Fibroblast of lung (primary cell): ENCODE results near the gene KRTAP12-4. TPM values are rescaled to one million over a fixed set of nuclear protein-coding genes. Genes with fewer than 3 reads are reported as not detected.
"Not testable (repeated sequence)": the region's sequence is repeated elsewhere in the genome, so short reads cannot be mapped to it uniquely, and the experiment has no call there.

ENCODE experiments used
- DNase-seq, 2 donors: peaks; one replicate each; pipeline versions ENCODE4 v3.0.0 to v3.0.0-alpha.2; 2010; ENCODE audit warnings: low read depth in 2 of 2
- H2AFZ ChIP-seq: 2 replicates; pipeline ENCODE4 v1.5.1; 2012; ENCODE audit warnings: low read length, control low read depth, inconsistent platforms
- H3K27ac ChIP-seq: 2 replicates; pipeline ENCODE4 v1.5.1; 2011; ENCODE audit warnings: low read length, control low read depth; ENCODE audit not compliant: insufficient read depth
- H3K27me3 ChIP-seq: 2 replicates; pipeline ENCODE4 v1.5.1; 2011; ENCODE audit warnings: mild to moderate bottlenecking, low read length; ENCODE audit not compliant: control insufficient read depth, insufficient read depth
- H3K36me3 ChIP-seq: 2 replicates; pipeline ENCODE4 v1.5.1; 2011; ENCODE audit warnings: low read length; ENCODE audit not compliant: control insufficient read depth, insufficient read depth
- H3K4me1 ChIP-seq: 2 replicates; pipeline ENCODE4 v1.5.1; 2011; ENCODE audit warnings: low read length; ENCODE audit not compliant: control insufficient read depth, insufficient read depth; ENCODE audit errors: extremely low read depth
- H3K4me2 ChIP-seq: 2 replicates; pipeline ENCODE4 v1.5.1; 2011; ENCODE audit warnings: low read length, control low read depth; ENCODE audit not compliant: insufficient read depth; ENCODE audit errors: extremely low read depth
- H3K4me3 ChIP-seq, 4 experiments: fragments of 200-600 bp in 1 of 4; sonication (generic) in 1 of 4; replicated peaks in 1 of 4; 2 replicates each; pipeline ENCODE4 v1.5.1; 2011 to 2016; ENCODE audit warnings: low read length in 4 of 4, low read depth in 3 of 4, mild to moderate bottlenecking in 3 of 4, control low read depth in 2 of 4, inconsistent platforms in 1 of 4, mixed read lengths in 1 of 4; ENCODE audit not compliant: insufficient read depth in 1 of 4; ENCODE audit errors: control extremely low read depth in 1 of 4
- H3K79me2 ChIP-seq: 2 replicates; pipeline ENCODE4 v1.5.1; 2012; ENCODE audit warnings: mild to moderate bottlenecking, low read length, inconsistent platforms; ENCODE audit not compliant: control insufficient read depth, insufficient read depth
- H3K9ac ChIP-seq: 2 replicates; pipeline ENCODE4 v1.5.1; 2011; ENCODE audit warnings: mild to moderate bottlenecking, low read length, control low read depth; ENCODE audit not compliant: insufficient read depth
- H3K9me3 ChIP-seq: 2 replicates; pipeline ENCODE4 v1.5.1; 2012; ENCODE audit warnings: low read depth, low read length; ENCODE audit not compliant: control insufficient read depth, insufficient read depth
- H4K20me1 ChIP-seq: 2 replicates; pipeline ENCODE4 v1.5.1; 2011; ENCODE audit warnings: low read length; ENCODE audit not compliant: control insufficient read depth, insufficient read depth; ENCODE audit errors: extremely low read depth
- EZH2 ChIP-seq: IDR thresholded peaks from 2 replicates; pipeline ENCODE4 v1.5.1; 2012; ENCODE audit warnings: low read length, control low read depth, mild to moderate bottlenecking; ENCODE audit errors: missing control alignments
- polyA plus RNA-seq, 2 donors: library from polyadenylated mRNA; depleted of rRNA in 1 of 2; stranded (reverse) in 1 of 2; unstranded in 1 of 2; fragments of >200 nt; gene quantifications; 2 replicates each; pipeline ENCODE4 v1.2.1, GENCODE V29; 2011 to 2012; ENCODE audit warnings: missing spikeins in 1 of 2
- total RNA-seq: library from RNA; depleted of rRNA; stranded (reverse); fragments of >200 nt; gene quantifications from 2 replicates; pipeline ENCODE4 v1.2.1, GENCODE V29; 2014
- TF ChIP-seq, protein P1 (sequence below), 2 donors: IDR thresholded peaks in 1 of 2; conservative IDR thresholded peaks in 1 of 2; 1 replicate in 1 of 2; 2 replicates in 1 of 2; pipeline ENCODE4 v1.5.1; 2011 to 2012; ENCODE audit warnings: low read length in 2 of 2, control low read depth in 1 of 2, inconsistent platforms in 1 of 2, low read depth in 1 of 2, mild to moderate bottlenecking in 1 of 2

KRTAP12-4 gene
- total and polyA plus RNA-seq, 2 donors (not counting 1 experiment from before 2014, with no cell fraction given): not detected

DNA sequence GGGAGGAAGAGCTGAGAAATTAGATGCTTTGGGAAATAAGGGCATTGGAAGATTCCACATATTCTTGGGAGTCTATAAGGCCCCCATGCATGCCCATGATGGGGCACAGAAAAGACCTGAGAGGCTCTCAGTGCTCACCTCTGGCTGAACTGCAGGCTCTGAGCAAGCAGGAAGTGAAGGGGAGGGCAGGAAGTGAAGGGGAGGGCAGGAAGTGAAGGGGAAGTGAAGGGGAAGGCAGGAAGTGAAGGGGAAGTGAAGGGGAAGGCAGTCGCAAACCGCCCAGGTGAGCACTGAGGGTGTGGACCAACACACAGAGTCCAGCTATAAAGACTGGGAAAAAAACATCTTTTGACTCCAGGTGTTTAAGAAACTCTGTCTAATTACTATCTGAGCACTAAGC is 24.0 kb downstream of the KRTAP12-4 start:
- H3K4me1 ChIP-seq: no peaks in the 10 kb centered on the region
- no peak for DNase-seq
- no peak overlapping the region for H3K27ac ChIP-seq
- H3K36me3 ChIP-seq: no peaks in the 10 kb centered on the region
- H2AFZ ChIP-seq: no peak overlapping the region
- no peaks in the 10 kb centered on the region for H3K9me3 ChIP-seq
- no peaks in the 10 kb centered on the region for H3K27me3 ChIP-seq
- no peak overlapping the region for H3K4me2 ChIP-seq
- no peaks in the 10 kb centered on the region for H3K79me2 ChIP-seq
- no peak overlapping the region for H3K9ac ChIP-seq
- H4K20me1 ChIP-seq: no peaks in the 10 kb centered on the region
- TF ChIP-seq, protein P1, sequence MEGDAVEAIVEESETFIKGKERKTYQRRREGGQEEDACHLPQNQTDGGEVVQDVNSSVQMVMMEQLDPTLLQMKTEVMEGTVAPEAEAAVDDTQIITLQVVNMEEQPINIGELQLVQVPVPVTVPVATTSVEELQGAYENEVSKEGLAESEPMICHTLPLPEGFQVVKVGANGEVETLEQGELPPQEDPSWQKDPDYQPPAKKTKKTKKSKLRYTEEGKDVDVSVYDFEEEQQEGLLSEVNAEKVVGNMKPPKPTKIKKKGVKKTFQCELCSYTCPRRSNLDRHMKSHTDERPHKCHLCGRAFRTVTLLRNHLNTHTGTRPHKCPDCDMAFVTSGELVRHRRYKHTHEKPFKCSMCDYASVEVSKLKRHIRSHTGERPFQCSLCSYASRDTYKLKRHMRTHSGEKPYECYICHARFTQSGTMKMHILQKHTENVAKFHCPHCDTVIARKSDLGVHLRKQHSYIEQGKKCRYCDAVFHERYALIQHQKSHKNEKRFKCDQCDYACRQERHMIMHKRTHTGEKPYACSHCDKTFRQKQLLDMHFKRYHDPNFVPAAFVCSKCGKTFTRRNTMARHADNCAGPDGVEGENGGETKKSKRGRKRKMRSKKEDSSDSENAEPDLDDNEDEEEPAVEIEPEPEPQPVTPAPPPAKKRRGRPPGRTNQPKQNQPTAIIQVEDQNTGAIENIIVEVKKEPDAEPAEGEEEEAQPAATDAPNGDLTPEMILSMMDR (conservative IDR thresholded peaks at IDR 0.05 in 1 of 2, IDR thresholded peaks at IDR 0.05 in 1 of 2; ENCODE audit: low read depth in 1 of 2, low read length in 2 of 2): no peak
- TF ChIP-seq EZH2: no peak
- H3K4me3 ChIP-seq: no peak overlapping the region

DNA sequence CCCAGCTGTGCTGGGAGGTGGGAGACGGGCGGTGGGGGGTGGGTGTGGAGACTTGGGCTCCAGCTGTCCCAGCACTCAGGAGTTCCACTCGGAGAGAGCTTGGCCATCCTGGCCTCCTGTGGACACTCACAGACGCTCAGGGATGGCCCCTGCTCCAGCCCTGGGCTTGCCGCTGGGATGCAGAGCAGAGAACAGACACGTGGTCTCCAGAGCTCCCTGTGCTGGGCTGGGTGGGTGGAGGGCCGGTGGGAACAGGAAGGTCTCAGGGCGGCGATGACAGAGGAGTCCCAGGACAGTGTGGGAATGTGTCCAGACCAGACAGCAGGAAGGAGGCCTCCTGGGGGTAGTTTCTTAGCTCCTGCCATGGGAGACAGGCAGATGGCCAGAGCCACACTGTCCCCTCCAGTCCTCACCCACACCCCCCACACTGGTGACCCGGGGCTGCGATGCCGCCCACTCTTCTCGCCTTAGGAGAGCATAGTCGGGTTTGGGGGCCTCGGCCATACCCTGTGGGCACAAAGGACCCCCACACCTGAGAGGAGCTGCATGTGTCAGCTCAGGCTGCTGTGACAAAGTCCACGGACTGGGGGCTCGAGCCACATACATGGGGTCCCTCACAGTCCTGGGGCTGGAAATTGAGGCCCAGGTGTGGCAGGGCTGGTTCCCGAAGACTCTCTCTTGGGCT is 25.6 kb downstream of the KRTAP12-4 start:
- Histone ChIP-seq H3K9ac (no peak overlapping the region), H3K27me3 (no peaks in the 10 kb centered on the region), H3K4me1 (no peaks in the 10 kb centered on the region), H2AFZ (no peak overlapping the region), H4K20me1 (no peaks in the 10 kb centered on the region), H3K36me3 (no peaks in the 10 kb centered on the region), H3K9me3 (no peaks in the 10 kb centered on the region), H3K79me2 (no peaks in the 10 kb centered on the region), H3K4me2 (no peak overlapping the region), H3K27ac (no peak overlapping the region), H3K4me3 (no peak overlapping the region)
- TF ChIP-seq, protein P1 (conservative IDR thresholded peaks at IDR 0.05 in 1 of 2, IDR thresholded peaks at IDR 0.05 in 1 of 2; ENCODE audit: low read depth in 1 of 2, low read length in 2 of 2): no peak
- TF ChIP-seq EZH2: no peak
- DNase-seq: no peak

DNA sequence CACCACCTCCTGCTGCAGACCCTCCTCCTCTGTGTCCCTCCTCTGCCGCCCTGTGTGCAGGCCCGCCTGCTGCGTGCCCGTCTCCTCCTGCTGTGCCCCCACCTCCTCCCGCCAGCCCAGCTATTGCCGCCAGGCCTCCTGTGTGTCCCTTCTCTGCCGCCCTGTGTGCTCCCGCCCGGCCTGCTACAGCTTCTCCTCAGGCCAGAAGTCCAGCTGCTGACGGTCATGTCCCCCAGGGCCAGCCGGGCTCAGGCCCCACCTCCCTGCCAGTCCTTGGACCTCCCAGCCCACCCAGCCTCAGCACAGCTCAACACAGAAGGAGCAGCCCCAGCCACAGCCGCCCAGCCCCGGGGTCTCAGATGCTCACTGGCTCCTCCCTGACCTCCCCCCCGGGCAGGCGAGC is 26.6 kb downstream of the KRTAP12-4 start:
- H3K4me2 ChIP-seq, H4K20me1 ChIP-seq, H3K79me2 ChIP-seq, H3K4me3 ChIP-seq, H3K27me3 ChIP-seq, DNase-seq, H3K27ac ChIP-seq, H3K9me3 ChIP-seq, H2AFZ ChIP-seq, H3K36me3 ChIP-seq, H3K9ac ChIP-seq, H3K4me1 ChIP-seq: not testable (repeated sequence)

DNA sequence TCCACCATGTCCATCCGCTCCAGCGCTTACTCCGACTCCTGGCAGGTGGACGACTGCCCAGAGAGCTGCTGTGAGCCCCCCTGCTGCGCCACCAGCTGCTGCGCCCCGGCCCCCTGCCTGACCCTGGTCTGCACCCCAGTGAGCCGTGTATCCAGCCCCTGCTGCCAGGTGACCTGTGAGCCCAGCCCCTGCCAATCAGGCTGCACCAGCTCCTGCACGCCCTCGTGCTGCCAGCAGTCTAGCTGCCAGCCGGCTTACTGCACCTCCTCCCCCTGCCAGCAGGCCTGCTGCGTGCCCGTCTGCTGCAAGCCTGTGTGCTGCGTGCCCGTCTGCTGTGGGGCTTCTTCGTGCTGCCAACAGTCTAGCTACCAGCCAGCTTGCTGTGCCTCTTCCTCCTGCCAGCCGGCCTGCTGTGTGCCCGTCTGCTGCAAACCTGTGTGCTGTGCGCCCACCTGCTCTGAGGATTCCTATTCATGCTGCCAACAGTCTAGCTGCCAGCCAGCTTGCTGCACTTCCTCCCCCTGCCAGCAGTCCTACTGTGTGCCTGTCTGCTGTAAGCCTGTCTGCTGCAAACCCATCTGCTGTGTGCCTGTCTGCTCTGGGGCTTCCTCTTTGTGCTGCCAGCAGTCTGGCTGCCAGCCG is 27.2 kb downstream of the KRTAP12-4 start:
- not testable (repeated sequence) for H3K4me1 ChIP-seq, H3K27me3 ChIP-seq, H3K4me2 ChIP-seq, H3K9ac ChIP-seq, H3K27ac ChIP-seq, H3K4me3 ChIP-seq, H2AFZ ChIP-seq, H3K36me3 ChIP-seq, H4K20me1 ChIP-seq, DNase-seq, H3K79me2 ChIP-seq, H3K9me3 ChIP-seq
